Hematopoietic multipotent progenitor cell treated with erythropoietin and hydrocortisone succinate and interleukin-3 and kit ligand, for 17 days (in vitro differentiated cells): Measurements from ENCODE around the gene AK8.
"Not testable (repeated sequence)": the region's sequence is repeated elsewhere in the genome, so short reads cannot be mapped to it uniquely, and the experiment has no call there.

Source experiments
- DNase-seq: peaks from one replicate; pipeline ENCODE4 v3.0.0-alpha.2; 2015; ENCODE audit warnings: low spot score

AK8 gene

DNA sequence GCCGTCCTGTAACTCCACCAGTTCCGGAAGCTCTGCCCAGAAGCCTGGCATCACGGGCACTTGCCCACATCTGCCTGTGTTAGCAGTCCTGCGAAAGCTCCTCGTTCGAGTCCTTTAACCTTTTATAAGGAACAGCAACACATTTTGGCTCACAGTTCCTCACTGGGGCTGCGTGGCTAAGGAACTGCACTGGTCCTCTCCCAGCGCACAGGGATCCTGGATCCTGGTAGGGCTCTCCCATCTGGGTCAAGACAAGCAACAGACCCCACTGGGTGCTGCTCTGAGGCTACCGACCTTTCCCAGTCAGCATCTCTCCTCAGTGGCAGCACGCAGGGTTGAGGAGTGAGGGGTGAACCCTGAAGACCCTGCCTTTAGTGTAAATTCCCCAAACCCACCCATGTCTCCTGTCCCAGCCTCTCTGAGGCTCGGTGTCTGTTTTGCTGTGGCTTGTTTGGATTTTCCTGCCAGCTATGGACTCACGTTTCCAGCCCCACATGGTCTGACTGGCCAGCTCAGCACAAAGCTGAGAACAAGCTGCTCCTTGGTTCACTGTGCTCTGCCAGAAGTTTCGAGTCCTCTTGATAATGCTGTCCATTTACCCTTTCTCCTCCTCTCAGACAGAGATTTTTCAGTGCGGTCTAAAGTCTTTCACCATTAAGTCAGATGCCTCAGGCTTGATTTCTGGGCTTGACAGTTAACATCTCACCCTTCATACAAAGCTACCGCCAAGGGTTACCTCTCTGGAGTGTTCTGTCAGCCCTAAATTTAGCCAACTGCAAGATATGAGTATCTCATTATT, 80.0 kb downstream of the AK8 start:
- no peak for DNase-seq

DNA sequence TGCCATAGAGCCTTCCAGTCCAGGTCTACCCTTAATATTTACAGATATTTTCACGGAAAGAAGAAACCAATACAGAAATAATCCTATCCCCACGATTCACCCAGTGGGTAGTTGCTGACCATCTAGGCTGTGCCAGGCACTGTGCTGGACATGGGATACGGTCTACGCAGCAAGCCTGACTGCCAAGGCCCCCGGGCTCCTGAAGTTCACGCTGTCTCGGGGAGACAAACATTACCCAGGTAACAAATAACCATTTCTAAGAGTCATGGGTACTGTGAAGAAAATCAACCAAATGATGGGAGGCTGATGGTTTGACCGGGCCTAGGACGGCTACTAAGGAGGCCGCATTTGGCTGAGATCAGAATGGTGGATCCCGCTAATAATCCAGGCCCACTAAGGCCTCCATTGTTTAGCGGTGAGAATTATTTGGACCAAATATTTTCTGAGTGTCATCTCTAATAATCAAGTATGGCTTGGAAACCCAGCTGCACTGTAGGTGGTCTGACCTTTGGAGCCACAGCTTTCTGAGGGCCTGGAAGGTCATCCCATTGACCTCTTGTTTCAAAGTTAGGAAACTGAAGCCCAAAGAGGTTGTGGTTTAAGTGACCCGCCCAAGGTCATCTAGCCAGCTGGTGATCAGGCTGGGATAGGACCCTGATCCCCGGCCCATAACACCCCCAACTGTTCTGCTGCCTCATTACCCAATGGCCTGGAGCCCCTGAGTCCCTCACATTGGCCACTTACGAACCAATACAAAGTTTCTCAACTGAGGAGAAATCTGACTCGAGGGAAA, 82.4 kb downstream of the AK8 start:
- no peak for DNase-seq

GRCh38 chr9:132794730-132795380, 83.2 kb downstream of the AK8 start:
- no peak for DNase-seq

DNA sequence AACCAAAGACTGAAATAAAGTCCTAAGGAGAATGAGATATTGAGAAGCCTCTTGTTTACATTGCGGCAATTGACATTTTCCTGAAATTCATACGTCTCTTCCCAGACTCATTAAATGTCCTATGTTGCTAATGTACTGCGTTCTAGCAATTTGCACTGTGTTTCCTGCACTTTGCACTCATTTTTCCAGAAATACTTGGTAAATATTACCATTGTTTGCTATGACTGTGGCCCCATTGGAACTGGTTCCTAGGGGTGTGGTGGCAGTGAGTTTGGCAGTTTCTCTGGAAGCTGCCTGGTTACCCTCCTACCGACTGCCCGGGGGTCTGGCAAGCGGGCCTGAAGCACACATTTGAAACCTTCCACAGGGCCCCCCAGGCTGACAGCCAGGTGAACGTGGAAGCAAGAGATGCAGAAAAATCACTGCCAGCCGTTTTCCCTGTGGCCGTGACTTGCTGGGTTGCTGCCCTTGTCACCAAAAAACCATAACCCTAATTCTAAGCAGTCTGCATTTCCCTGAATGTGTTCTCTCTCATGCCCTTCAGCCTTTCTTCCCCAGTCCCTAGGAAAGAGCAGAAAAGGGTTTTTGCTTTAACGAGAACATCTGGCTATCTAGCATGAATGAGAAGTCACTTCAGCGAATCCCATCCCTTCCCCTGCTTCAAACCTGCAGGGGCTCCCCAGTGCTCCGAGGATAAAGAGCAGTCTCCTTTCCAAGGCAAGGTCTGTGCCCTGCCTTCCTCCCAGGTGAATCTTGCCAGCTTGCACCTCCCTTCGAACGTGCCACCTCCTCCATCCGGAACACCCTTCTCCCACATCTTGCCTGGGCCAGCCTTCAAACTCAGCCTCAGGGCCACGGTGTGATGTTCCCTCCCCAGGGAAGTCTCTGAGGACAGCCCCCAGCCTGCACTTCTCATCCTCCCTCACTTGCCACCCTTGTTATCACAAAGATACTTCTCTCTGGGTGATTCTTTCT, 84.2 kb downstream of the AK8 start:
- no peak for DNase-seq

DNA sequence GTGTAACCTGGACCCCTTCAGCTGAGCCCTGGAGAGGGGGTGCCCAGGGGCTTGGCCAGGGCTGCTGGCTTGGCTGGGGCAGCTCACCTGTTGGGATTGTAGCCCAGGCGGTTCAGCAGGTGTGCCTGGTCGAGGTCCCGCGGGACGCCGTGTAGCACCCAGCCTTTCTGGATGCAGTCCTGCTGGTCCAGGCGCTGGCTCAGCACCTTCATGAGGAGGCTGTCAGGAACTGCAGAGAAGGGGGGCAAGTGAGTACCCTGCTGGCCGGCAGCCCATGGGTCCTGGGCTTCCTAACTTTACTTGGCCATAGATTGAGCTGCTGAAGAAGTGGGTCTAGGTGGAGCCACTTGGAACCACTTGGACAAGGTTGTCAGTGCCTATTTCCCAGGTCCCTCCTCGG, 85.5 kb downstream of the AK8 start:
- no peak for DNase-seq

DNA sequence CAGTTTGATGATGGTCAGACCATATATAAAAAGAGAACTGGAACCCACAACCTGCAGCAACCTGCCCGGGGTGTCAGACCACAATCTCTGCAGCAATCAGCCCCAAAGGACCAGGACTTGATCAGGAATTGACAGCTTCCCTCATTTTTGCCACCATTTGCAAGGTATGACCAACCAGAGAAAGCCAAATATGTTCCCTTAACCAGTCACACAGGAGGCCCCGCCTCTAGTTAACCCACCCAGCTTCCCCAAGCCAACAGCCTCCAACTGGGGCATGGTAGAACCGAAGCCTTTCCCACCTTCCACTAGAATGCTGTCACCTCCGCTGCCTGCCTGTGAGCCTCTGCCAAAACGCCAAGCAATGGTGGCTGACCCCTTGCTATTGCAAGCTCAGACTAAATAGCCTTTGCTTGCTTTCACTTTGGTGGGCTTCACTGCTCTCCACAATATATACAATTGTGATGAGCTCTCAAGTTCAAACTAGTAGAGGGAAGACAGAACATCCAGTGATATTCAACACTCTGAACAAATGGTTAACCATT, 86.3 kb downstream of the AK8 start:
- DNase-seq = no peak

- no peak for DNase-seq
These were observed 88.4 kb downstream of the AK8 start for GRCh38 chr9:132789719-132790118.

DNA sequence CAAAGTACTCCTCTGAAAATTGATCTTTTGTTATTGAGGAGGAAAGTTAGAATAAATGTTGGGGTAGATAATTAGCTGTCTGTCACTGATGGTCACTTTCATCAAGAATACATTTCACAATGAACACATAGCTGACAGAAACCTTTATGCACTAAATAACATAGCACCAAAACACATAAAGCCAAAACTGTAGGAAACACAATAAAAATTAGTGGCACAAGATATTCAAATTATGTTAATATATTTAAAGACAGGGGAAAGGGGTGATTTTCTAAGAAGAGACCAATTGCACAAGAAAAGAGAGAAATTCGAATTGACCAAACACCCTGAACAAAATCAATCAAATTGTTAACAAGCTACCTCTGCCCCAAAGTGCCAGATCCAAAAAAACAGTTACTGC, 89.7 kb downstream of the AK8 start:
- no peak for DNase-seq

DNA sequence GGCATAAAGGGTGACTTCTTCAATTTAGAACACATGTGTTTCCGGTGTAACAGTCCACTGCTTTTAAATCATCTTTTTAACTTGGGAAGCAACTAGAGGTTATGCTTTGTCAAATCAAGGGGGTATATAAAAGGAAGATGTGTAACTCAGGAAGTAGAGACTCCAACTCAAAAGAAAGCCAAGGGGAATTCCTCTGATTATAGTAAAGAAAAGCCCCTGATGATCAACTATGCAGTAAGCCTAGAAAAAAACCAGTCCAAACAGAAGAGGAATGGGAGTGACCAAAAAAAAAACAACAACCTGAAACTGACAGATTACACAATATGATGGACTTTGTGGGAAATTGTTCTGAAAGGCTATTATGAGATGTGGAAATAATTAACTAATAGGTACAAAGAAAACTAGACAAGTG, 90.3 kb downstream of the AK8 start:
- DNase-seq = no peak

- DNase-seq = no peak
These were observed 93.7 kb downstream of the AK8 start for GRCh38 chr9:132784286-132784830.

- DNase-seq = no peak
These were observed 95.1 kb downstream of the AK8 start for GRCh38 chr9:132783006-132783405.

DNA sequence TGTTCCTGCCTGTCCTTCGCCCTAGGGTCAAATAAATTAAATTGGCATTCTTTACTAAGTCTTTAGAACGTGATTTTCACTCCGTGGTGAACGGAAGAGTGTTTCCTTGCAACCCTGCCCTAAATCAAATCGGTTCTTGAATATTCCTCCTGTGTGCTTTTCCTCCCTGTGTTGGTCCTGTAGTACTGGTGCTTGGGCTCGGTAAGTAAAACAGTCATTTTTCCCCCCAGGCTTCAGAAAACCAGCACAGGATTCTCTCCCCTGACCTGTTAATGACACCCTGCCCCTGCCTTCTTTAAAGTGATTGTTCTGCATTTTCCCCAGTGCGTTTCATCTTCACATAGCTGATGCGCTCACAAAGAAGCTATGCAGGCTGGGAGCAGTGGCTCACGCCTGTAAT, 96.0 kb downstream of the AK8 start:
- no peak for DNase-seq

- no peak for DNase-seq
These were observed 97.7 kb downstream of the AK8 start for GRCh38 chr9:132780230-132781007.

GRCh38 chr9:132776891-132777290, 101.2 kb downstream of the AK8 start:
- no peak for DNase-seq

GRCh38 chr9:132776268-132776667, 101.8 kb downstream of the AK8 start:
- DNase-seq = no peak

DNA sequence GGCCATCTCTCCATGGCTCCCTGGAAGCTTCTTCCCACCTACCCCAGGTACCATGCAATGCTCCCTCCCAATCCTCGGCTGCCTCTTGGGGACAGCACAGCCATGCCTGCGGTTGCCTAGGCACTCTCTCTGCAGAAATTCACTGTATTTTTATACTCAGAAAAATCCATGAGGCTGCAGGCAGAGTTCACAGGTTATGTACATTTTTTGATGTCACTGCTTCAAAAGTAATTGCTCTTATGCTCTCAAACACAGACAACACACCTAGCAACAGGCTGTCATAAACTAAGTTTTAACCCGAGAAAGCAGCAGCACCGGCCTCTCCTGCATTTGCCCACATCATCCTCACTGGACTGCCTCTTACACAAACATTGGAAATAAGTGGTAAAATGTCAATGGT, 102.4 kb downstream of the AK8 start:
- no peak for DNase-seq

GRCh38 chr9:132774886-132775285, 103.2 kb downstream of the AK8 start:
- no peak for DNase-seq

- DNase-seq = no peak
These were observed 104.2 kb downstream of the AK8 start for GRCh38 chr9:132773764-132774339.

GRCh38 chr9:132773093-132773492, 105.0 kb downstream of the AK8 start:
- DNase-seq = no peak

DNA sequence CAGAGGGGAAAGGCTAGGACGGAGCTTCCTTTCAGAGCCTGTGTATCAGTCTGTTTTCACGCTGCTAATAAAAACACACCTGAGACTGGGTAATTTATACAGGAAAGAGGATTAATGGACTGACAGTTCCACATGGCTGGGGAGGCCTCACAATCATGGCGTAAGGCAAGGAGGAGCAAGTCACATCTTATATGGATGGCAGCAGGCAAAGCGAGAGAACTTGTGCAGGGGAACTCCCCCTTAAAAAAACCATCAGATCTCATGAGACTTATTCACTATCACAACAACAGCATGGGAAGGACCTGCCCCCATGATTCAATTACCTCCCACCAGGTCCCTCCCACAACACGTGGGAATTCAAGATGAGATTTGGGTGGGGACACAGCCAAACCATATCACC, 106.3 kb downstream of the AK8 start:
- not testable (repeated sequence) for DNase-seq
